CD4-positive, alpha-beta memory T cell (primary cell): ENCODE results near the gene UTS2R. TPM values are rescaled to one million over a fixed set of nuclear protein-coding genes. Genes with fewer than 3 reads are reported as not detected.

Experiments used
- CTCF ChIA-PET: fragments of 350-600 bp; sonication (Branson Sonifier 250); formaldehyde crosslinking; loops from one replicate; lab custom pipeline; 2021; ENCODE audit warnings: inconsistent platforms; ENCODE audit not compliant: partially characterized antibody; lab: Charles Lee
- POLR2A ChIA-PET: fragments of 350-600 bp; sonication (Branson Sonifier 250); formaldehyde crosslinking; loops from one replicate; lab custom pipeline; 2021; ENCODE audit not compliant: partially characterized antibody; lab: Charles Lee
- DNase-seq, 5 donors: peaks; one replicate each; pipeline versions ENCODE4 v3.0.0 to v3.0.0-alpha.2; 2020 to 2022; ENCODE audit warnings: mixed read lengths in 1 of 5
- H3K27ac ChIP-seq: one replicate; pipeline ENCODE4 v1.7.0; 2013; ENCODE audit warnings: low read depth, low read length
- H3K27me3 ChIP-seq: 2 replicates; pipeline ENCODE4 v1.7.0; 2013; ENCODE audit warnings: mild to moderate bottlenecking, low read length, moderate library complexity; ENCODE audit not compliant: insufficient read depth
- H3K36me3 ChIP-seq: 2 replicates; pipeline ENCODE4 v1.7.0; 2013; ENCODE audit warnings: mild to moderate bottlenecking, low read length, moderate library complexity; ENCODE audit not compliant: insufficient read depth
- H3K4me1 ChIP-seq: 2 replicates; pipeline ENCODE4 v1.7.0; 2013; ENCODE audit warnings: mild to moderate bottlenecking, low read length, moderate library complexity; ENCODE audit not compliant: insufficient read depth
- H3K4me3 ChIP-seq, 2 donors: one replicate each; pipeline ENCODE4 v1.7.0; 2013; ENCODE audit warnings: low read length in 2 of 2, mild to moderate bottlenecking in 1 of 2
- H3K9me3 ChIP-seq, 2 donors: one replicate each; pipeline ENCODE4 v1.7.0; 2013; ENCODE audit warnings: low read length in 2 of 2, control low read depth in 1 of 2; ENCODE audit not compliant: control insufficient read depth in 1 of 2
- H3K27ac Mint-ChIP-seq, 7 donors: one replicate each; pipeline ENCODE4 v1.8.0; 2020 to 2021; ENCODE audit warnings: mixed read lengths in 7 of 7, mild to moderate bottlenecking in 6 of 7, inconsistent platforms in 3 of 7, moderate library complexity in 3 of 7
- H3K27me3 Mint-ChIP-seq, 2 donors: one replicate each; pipeline ENCODE4 v1.8.0; 2020 to 2021; ENCODE audit warnings: mixed read lengths in 2 of 2
- H3K36me3 Mint-ChIP-seq, 2 donors: one replicate each; pipeline ENCODE4 v1.8.0; 2020 to 2021; ENCODE audit warnings: mixed read lengths in 2 of 2, inconsistent platforms in 1 of 2, mild to moderate bottlenecking in 1 of 2
- H3K4me1 Mint-ChIP-seq, 4 donors: one replicate each; pipeline ENCODE4 v1.8.0; 2020 to 2021; ENCODE audit warnings: mixed read lengths in 4 of 4, mild to moderate bottlenecking in 1 of 4
- H3K4me3 Mint-ChIP-seq, 8 donors: one replicate each; pipeline ENCODE4 v1.8.0; 2020 to 2021; ENCODE audit warnings: mixed read lengths in 8 of 8, mild to moderate bottlenecking in 7 of 8, moderate library complexity in 6 of 8, inconsistent platforms in 3 of 8
- H3K9me3 Mint-ChIP-seq, 8 donors: one replicate each; pipeline ENCODE4 v1.8.0; 2020 to 2021; ENCODE audit warnings: mixed read lengths in 8 of 8, mild to moderate bottlenecking in 5 of 8, inconsistent platforms in 3 of 8, moderate library complexity in 1 of 8
- intact Hi-C: fragments of 100-400 bp; cut with micrococcal nuclease; formaldehyde crosslinking; loops from one replicate; pipeline ENCODE4 v1.15.1; 2023
- polyA plus RNA-seq, 2 donors: library from polyadenylated mRNA; unstranded; fragments of 300-500 nt; fragmentation: Illumina TruSeq; gene quantifications; one replicate each; pipeline ENCODE4 v1.2.3, GENCODE V29; 2021
- total RNA-seq, 2 experiments: library from RNA; stranded (reverse); gene quantifications; one replicate each; pipeline ENCODE4 v1.2.3, GENCODE V29; 2021

The UTS2R gene
- total RNA-seq, result not detected
- not detected for polyA plus RNA-seq

- Histone ChIP-seq H3K4me3 (peak within 1 kb of the TSS; percentile 36 to 51), H3K27me3 (peaks cover 9% of the 10 kb centered on the region), H3K27ac (no peak within 1 kb of the TSS), H3K4me1 (peaks cover 14% of the 10 kb centered on the region), H3K36me3 (no peaks in the 10 kb centered on the region), H3K9me3 (no peaks in the 10 kb centered on the region)
- CTCF ChIA-PET, result no interaction called here
- POLR2A ChIA-PET, result no interaction called here
- Mint-ChIP-seq H3K27ac (no peak within 1 kb of the TSS), H3K36me3 (no peaks in the 10 kb centered on the region), H3K27me3 (peaks cover 22 to 32% of the 10 kb centered on the region in 2 donors), H3K9me3 (no peaks in the 10 kb centered on the region), H3K4me1 (peaks cover 3 to 21% (median 8%) of the 10 kb centered on the region in 4 donors), H3K4me3 (peak within 1 kb of the TSS; percentile 73 to 86 (median 80))
- intact Hi-C loops, result no loop called here
- no peak for DNase-seq
These were observed at the start of gene UTS2R for GRCh38 chr17:82371333-82372248. TSS of gene UTS2R (plus strand) at chr17:82371765. CDS start at chr17:82374325, 2,560 bp downstream.

- Histone ChIP-seq H3K36me3 (no peaks in the 10 kb centered on the region), H3K27me3 (no peaks in the 10 kb centered on the region), H3K4me3 (no peak overlapping the region), H3K27ac (peak overlapping the region; percentile 66), H3K4me1 (peaks cover 36% of the 10 kb centered on the region), H3K9me3 (no peaks in the 10 kb centered on the region)
- CTCF ChIA-PET, result interaction anchor here (0.8 to 4.7 kb wide), 7 partner anchors 11 to 296 kb away, joined by 3 to 70 read pairs (median 10); no protein-coding TSS in a partner anchor
- Mint-ChIP-seq H3K4me1 (peaks cover 8 to 23% (median 18%) of the 10 kb centered on the region in 4 donors), H3K27me3 (peaks cover 0 to 2% of the 10 kb centered on the region in 2 donors), H3K4me3 (peak overlapping the region in 6 of 8 donors; percentile 26 to 52 (median 38)), H3K27ac (peak overlapping the region in 5 of 7 donors; percentile 70 to 89 (median 84)), H3K9me3 (no peaks in the 10 kb centered on the region), H3K36me3 (peaks cover 0 to 3% of the 10 kb centered on the region in 2 donors)
- intact Hi-C loops, result loop anchor here (1.0 kb wide), 5 partner anchors 24 to 116 kb away; partner anchors contain the start of gene CSNK1D
- POLR2A ChIA-PET, result interaction anchor here (0.7 to 3.2 kb wide), 5 partner anchors 12 to 87 kb away, joined by 3 to 42 read pairs (median 3); partner anchors contain the start of gene SECTM1
- DNase-seq, result peak in 1 of 5 donors; percentile 30
These were observed 49.6 kb upstream of the UTS2R start for GRCh38 chr17:82321947-82322466.

- no peak overlapping the region for H3K27ac ChIP-seq
- Mint-ChIP-seq H3K27me3 (peaks cover 0 to 2% of the 10 kb centered on the region in 2 donors), H3K9me3 (no peaks in the 10 kb centered on the region), H3K36me3 (peaks cover 0 to 3% of the 10 kb centered on the region in 2 donors), H3K4me1 (peaks cover 6 to 23% (median 14%) of the 10 kb centered on the region in 4 donors), H3K27ac (peak overlapping the region in 1 of 7 donors; percentile 71), H3K4me3 (peak overlapping the region in 1 of 8 donors; percentile 45)
- intact Hi-C loops, result no loop called here
- H3K4me3 ChIP-seq, result no peak overlapping the region
- POLR2A ChIA-PET, result interaction anchor here (1.0 to 3.2 kb wide), 4 partner anchors 11 to 88 kb away, joined by 3 to 42 read pairs (median 4); partner anchors contain the start of gene SECTM1
- CTCF ChIA-PET, result interaction anchor here (0.8 to 4.7 kb wide), 5 partner anchors 21 to 293 kb away, joined by 3 to 70 read pairs (median 17); no protein-coding TSS in a partner anchor
- H3K4me1 ChIP-seq, result peaks cover 31% of the 10 kb centered on the region
- H3K27me3 ChIP-seq, result no peaks in the 10 kb centered on the region
- peak in 1 of 5 donors; percentile 37 for DNase-seq
- H3K9me3 ChIP-seq, result no peaks in the 10 kb centered on the region
- H3K36me3 ChIP-seq, result no peaks in the 10 kb centered on the region
These were observed 48.8 kb upstream of the UTS2R start for GRCh38 chr17:82322526-82323453.

DNA sequence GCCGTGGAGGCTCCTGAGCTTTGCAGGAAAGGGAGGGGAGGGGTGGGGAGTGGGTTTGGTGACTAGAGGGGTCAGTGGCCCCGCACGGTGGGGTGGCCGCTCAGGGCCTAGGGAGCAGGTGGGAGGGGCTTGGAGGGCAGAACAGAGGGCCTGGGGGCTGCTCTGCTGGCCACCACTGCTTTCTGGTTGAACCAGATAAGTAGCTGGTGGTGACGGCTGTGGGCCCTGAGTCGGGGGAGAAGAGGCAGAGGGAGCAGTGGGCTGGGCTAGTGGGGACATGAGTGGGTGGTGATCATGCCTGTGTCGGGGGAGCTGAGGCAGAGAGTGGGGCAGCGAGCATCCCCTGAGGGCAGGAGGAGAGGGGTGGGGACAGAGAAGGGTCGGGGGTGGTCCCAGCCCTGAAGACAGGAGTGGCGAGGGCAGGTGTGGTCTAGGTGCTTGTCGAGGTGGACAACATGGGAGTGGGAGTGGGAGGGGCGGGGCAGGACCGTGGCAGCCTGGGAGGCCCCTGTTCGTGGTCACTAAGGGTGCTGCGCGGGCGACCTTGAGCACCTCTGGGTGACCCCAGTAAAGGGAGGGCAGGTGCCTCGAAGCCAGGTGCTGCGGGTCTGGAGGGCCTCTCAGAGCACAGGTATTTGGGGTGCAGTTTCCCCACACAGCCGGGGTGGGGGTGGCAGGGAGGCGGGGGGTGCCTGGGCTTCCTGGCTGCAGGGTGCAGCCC, 47.9 kb upstream of the UTS2R start:
- Histone ChIP-seq H3K4me1 (peaks cover 26% of the 10 kb centered on the region), H3K36me3 (no peaks in the 10 kb centered on the region), H3K27ac (no peak overlapping the region), H3K27me3 (no peaks in the 10 kb centered on the region), H3K9me3 (no peaks in the 10 kb centered on the region), H3K4me3 (no peak overlapping the region)
- intact Hi-C loops, result no loop called here
- H3K36me3 Mint-ChIP-seq, result peaks cover 0 to 3% of the 10 kb centered on the region in 2 donors
- DNase-seq, result peak in 1 of 5 donors; percentile 35
- ChIA-PET POLR2A (interaction anchor here (3.2 kb wide), 1 partner anchor 24 kb away, joined by 42 read pairs; no protein-coding TSS in a partner anchor), CTCF (interaction anchor here (4.2 to 4.7 kb wide), 2 partner anchors 22 to 87 kb away, joined by 17 to 57 read pairs; no protein-coding TSS in a partner anchor)
- peak overlapping the region in 2 of 7 donors; percentile 71 to 78 for H3K27ac Mint-ChIP-seq
- no peaks in the 10 kb centered on the region for H3K9me3 Mint-ChIP-seq
- H3K4me3 Mint-ChIP-seq, result no peak overlapping the region
- H3K27me3 Mint-ChIP-seq, result peaks cover 0 to 2% of the 10 kb centered on the region in 2 donors
- peaks cover 6 to 23% (median 14%) of the 10 kb centered on the region in 4 donors for H3K4me1 Mint-ChIP-seq

DNA sequence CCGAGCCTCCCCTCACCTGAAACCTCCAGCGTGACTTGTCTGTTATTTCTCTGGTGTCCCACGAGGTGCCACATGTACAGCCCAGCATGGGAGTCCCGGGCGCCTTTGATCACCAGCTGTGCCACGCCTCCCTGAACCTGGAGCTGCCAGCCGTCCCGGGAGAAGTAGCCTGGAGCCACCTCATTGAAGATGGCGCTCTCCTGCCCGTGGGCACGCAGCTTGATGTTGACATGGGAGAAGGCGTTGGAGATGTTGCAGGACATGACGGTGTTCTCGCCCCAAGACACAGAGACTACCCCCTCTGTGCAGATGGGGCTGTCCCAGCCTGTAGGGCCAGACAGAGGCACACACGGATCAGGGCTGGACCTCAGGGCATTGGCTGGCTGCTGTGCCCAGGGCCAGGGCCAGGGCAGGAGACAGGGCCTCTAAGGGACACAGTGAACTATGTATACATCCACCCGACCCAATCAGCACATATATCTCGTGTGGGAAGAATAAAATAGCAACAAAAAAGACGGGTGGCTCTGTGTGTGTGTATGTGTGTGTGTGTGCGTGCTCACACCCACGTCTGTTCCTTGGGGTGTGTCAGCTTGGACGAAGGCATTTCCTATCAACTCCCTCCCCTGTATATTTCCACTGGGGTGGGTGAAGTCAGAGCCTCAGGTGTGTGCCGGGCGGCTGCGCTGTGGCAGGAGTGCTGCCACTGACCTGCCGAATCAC, 46.8 kb upstream of the UTS2R start:
- Histone ChIP-seq H3K36me3 (no peaks in the 10 kb centered on the region), H3K9me3 (no peaks in the 10 kb centered on the region), H3K4me3 (no peak overlapping the region), H3K4me1 (peaks cover 26% of the 10 kb centered on the region), H3K27me3 (no peaks in the 10 kb centered on the region), H3K27ac (no peak overlapping the region)
- Mint-ChIP-seq H3K4me1 (peaks cover 6 to 23% (median 14%) of the 10 kb centered on the region in 4 donors), H3K36me3 (peaks cover 0 to 3% of the 10 kb centered on the region in 2 donors), H3K4me3 (peak overlapping the region in 1 of 8 donors; percentile 20), H3K27me3 (peaks cover 0 to 2% of the 10 kb centered on the region in 2 donors), H3K27ac (peak overlapping the region; percentile 2 to 87 (median 75)), H3K9me3 (no peaks in the 10 kb centered on the region)
- POLR2A ChIA-PET, result interaction anchor here (1.1 to 1.6 kb wide), 3 partner anchors 9 to 23 kb away, joined by 3 to 5 read pairs (median 4); no protein-coding TSS in a partner anchor
- peak in 1 of 5 donors; percentile 50 for DNase-seq
- intact Hi-C loops, result no loop called here
- CTCF ChIA-PET, result interaction anchor here (1.0 to 4.2 kb wide), 4 partner anchors 8 to 119 kb away, joined by 3 to 17 read pairs (median 4); no protein-coding TSS in a partner anchor
